ENCODE data around the gene BMPR1A. TPM values are rescaled to one million over a fixed set of nuclear protein-coding genes. Genes with fewer than 3 reads are reported as not detected.

The BMPR1A gene
- total RNA-seq, 6 experiments from 2014 or later: 9.9 to 20.4 (median 12.4) TPM

GRCh38 chr10:86836044-86836443 lies 79.6 kb downstream of the BMPR1A start:
- H3K4me1 ChIP-seq: no peaks in the 10 kb centered on the region
- 83% methylated on average over 1 of the region's 1 CpG for WGBS (ENCODE audit: insufficient coverage, low coverage, low lambda C conversion rate, missing lambda C conversion rate)

GRCh38 chr10:86837663-86838062 lies 81.2 kb downstream of the BMPR1A start:
- 82% methylated on average over 6 of the region's 7 CpGs for WGBS (ENCODE audit: insufficient coverage, low coverage, low lambda C conversion rate, missing lambda C conversion rate)
- TF ChIP-seq CTCF (IDR thresholded peaks at IDR 0.05): no peak

More at GRCh38 chr10:86836044-86836443, 79.6 kb downstream of the BMPR1A start:
- no peak for TF ChIP-seq POLR2A (IDR thresholded peaks at IDR 0.05)
- DNase-seq: no peak
- H3K27me3 ChIP-seq: no peaks in the 10 kb centered on the region
- no peak for ATAC-seq
- no peaks in the 10 kb centered on the region for H3K9me3 ChIP-seq
- H3K27ac ChIP-seq: no peak overlapping the region
- peaks cover 0 to 4% (median 0%) of the 10 kb centered on the region in 4 donors for H3K36me3 ChIP-seq
- no peak overlapping the region for H3K4me3 ChIP-seq
- intact Hi-C loops (cut with DNase I): no loop called here

GRCh38 chr10:86840498-86840897 lies 84.1 kb downstream of the BMPR1A start:
- Histone ChIP-seq H3K27me3 (no peaks in the 10 kb centered on the region), H3K27ac (no peak overlapping the region), H3K4me1 (no peaks in the 10 kb centered on the region), H3K36me3 (peaks cover 0 to 4% (median 0%) of the 10 kb centered on the region in 4 donors), H3K9me3 (no peaks in the 10 kb centered on the region), H3K4me3 (no peak overlapping the region)
- TF ChIP-seq CTCF (IDR thresholded peaks at IDR 0.05) (no peak), POLR2A (IDR thresholded peaks at IDR 0.05) (no peak)
- no peak for DNase-seq
- no peak for ATAC-seq
- intact Hi-C loops (cut with DNase I): no loop called here
- WGBS (ENCODE audit: insufficient coverage, low coverage, low lambda C conversion rate, missing lambda C conversion rate): 85% methylated on average over 4 of the region's 4 CpGs

More at GRCh38 chr10:86837663-86838062, 81.2 kb downstream of the BMPR1A start:
- intact Hi-C loops (cut with DNase I): no loop called here
- Histone ChIP-seq H3K4me1 (no peaks in the 10 kb centered on the region), H3K36me3 (peaks cover 0 to 4% (median 0%) of the 10 kb centered on the region in 4 donors), H3K4me3 (no peak overlapping the region), H3K27ac (no peak overlapping the region), H3K9me3 (no peaks in the 10 kb centered on the region), H3K27me3 (no peaks in the 10 kb centered on the region)
- ATAC-seq (no peak), DNase-seq (no peak)

- Histone ChIP-seq H3K9me3 (no peaks in the 10 kb centered on the region), H3K27ac (no peak overlapping the region), H3K36me3 (no peaks in the 10 kb centered on the region), H3K27me3 (no peaks in the 10 kb centered on the region), H3K4me1 (no peaks in the 10 kb centered on the region), H3K4me3 (no peak overlapping the region)
- intact Hi-C loops (cut with DNase I): no loop called here
- DNase-seq (no peak), ATAC-seq (peak in 1 of 4 donors; percentile 18)
- no CpG with 5 or more reads among the region's 3 CpGs for WGBS (ENCODE audit: insufficient coverage, low coverage, low lambda C conversion rate, missing lambda C conversion rate)
- TF ChIP-seq CTCF (IDR thresholded peaks at IDR 0.05) (no peak), POLR2A (IDR thresholded peaks at IDR 0.05) (no peak)
These were observed 89.7 kb downstream of the BMPR1A start for GRCh38 chr10:86846088-86846487.

- no peak for ATAC-seq
- H3K9me3 ChIP-seq: no peaks in the 10 kb centered on the region
- intact Hi-C loops (cut with DNase I): no loop called here
- no peak for DNase-seq
- H3K27ac ChIP-seq: no peak overlapping the region
- TF ChIP-seq CTCF (IDR thresholded peaks at IDR 0.05): no peak
- TF ChIP-seq POLR2A (IDR thresholded peaks at IDR 0.05): no peak
- H3K4me3 ChIP-seq: no peak overlapping the region
- H3K36me3 ChIP-seq: no peaks in the 10 kb centered on the region
- no peaks in the 10 kb centered on the region for H3K4me1 ChIP-seq
- no peaks in the 10 kb centered on the region for H3K27me3 ChIP-seq
These were observed 92.3 kb downstream of the BMPR1A start for GRCh38 chr10:86848747-86849146.

Data from right lobe of liver (tissue), 6 donors.